HTR-8/SVneo (cell line): Measurements from ENCODE around the gene HEBP1.
A peak's percentile ranks its signal among the peaks of the same experiment; 100 is the strongest.
"Not testable (repeated sequence)": the region's sequence is repeated elsewhere in the genome, so short reads cannot be mapped to it uniquely, and the experiment has no call there.

Source experiments
- DNase-seq: peaks from one replicate; pipeline ENCODE4 v3.0.0; 2011; ENCODE audit warnings: low spot score, mixed read lengths; ENCODE audit not compliant: insufficient read length
- FAIRE-seq: peaks from 2 replicates; lab custom pipeline; 2011; peaks lifted over from hg19 to GRCh38; lab: Jason Lieb, UNC

Gene HEBP1

GRCh38 chr12:12999959-13000615, at the start of gene HEBP1:
Gene HEBP1 (minus strand): TSS chr12:13000265. CDS start chr12:13000114, 151 bp downstream.
- FAIRE-seq (peak; percentile 99), DNase-seq (peak; percentile 80)

- no peak for FAIRE-seq
- no peak for DNase-seq
Observed at GRCh38 chr12:13049816-13050215, 49.8 kb upstream of the HEBP1 start.

GRCh38 chr12:13046964-13047363, 46.9 kb upstream of the HEBP1 start:
- DNase-seq, result no peak
- FAIRE-seq, result no peak

- no peak for FAIRE-seq
- DNase-seq, result no peak
Observed at GRCh38 chr12:13045816-13046215, 45.8 kb upstream of the HEBP1 start.

GRCh38 chr12:13044906-13045299, 44.8 kb upstream of the HEBP1 start:
- FAIRE-seq (no peak), DNase-seq (peak; percentile 12)

- no peak for FAIRE-seq
- peak; percentile 69 for DNase-seq
Observed at GRCh38 chr12:13044002-13044905, 44.2 kb upstream of the HEBP1 start, which contains the start of gene FAM234B. Gene FAM234B (plus strand): TSS chr12:13044381. CDS start chr12:13044404, 23 bp downstream.

GRCh38 chr12:13042666-13043230, 42.7 kb upstream of the HEBP1 start:
- FAIRE-seq (no peak), DNase-seq (no peak)

GRCh38 chr12:13041224-13041623, 41.2 kb upstream of the HEBP1 start:
- FAIRE-seq, result no peak
- DNase-seq, result no peak

GRCh38 chr12:13039328-13039956, 39.4 kb upstream of the HEBP1 start:
- no peak for FAIRE-seq
- DNase-seq, result no peak

- no peak for FAIRE-seq
- no peak for DNase-seq
Observed at GRCh38 chr12:13038491-13039161, 38.6 kb upstream of the HEBP1 start.

GRCh38 chr12:13036881-13037280, 36.8 kb upstream of the HEBP1 start:
- DNase-seq (no peak), FAIRE-seq (no peak)

- not testable (repeated sequence) for FAIRE-seq
Observed at GRCh38 chr12:13035335-13035734, 35.3 kb upstream of the HEBP1 start.

GRCh38 chr12:13033476-13033875, 33.4 kb upstream of the HEBP1 start:
- DNase-seq (no peak), FAIRE-seq (no peak)

More at GRCh38 chr12:13035335-13035734, 35.3 kb upstream of the HEBP1 start:
- DNase-seq, result not testable (repeated sequence)

- DNase-seq, result no peak
- FAIRE-seq, result no peak
Observed at GRCh38 chr12:13032164-13032563, 32.1 kb upstream of the HEBP1 start.

- no peak for DNase-seq
- FAIRE-seq, result no peak
Observed at GRCh38 chr12:13030541-13031291, 30.7 kb upstream of the HEBP1 start.

- no peak for FAIRE-seq
- no peak for DNase-seq
Observed at GRCh38 chr12:13028825-13029570, 28.9 kb upstream of the HEBP1 start.

GRCh38 chr12:13027508-13027907, 27.4 kb upstream of the HEBP1 start:
- DNase-seq, result no peak

GRCh38 chr12:13027032-13027431, 27.0 kb upstream of the HEBP1 start:
- FAIRE-seq, result no peak
- DNase-seq, result no peak

More at GRCh38 chr12:13027508-13027907, 27.4 kb upstream of the HEBP1 start:
- no peak for FAIRE-seq
